ENCODE measurements around the gene SYT17.

- TF ChIP-seq, protein P1, sequence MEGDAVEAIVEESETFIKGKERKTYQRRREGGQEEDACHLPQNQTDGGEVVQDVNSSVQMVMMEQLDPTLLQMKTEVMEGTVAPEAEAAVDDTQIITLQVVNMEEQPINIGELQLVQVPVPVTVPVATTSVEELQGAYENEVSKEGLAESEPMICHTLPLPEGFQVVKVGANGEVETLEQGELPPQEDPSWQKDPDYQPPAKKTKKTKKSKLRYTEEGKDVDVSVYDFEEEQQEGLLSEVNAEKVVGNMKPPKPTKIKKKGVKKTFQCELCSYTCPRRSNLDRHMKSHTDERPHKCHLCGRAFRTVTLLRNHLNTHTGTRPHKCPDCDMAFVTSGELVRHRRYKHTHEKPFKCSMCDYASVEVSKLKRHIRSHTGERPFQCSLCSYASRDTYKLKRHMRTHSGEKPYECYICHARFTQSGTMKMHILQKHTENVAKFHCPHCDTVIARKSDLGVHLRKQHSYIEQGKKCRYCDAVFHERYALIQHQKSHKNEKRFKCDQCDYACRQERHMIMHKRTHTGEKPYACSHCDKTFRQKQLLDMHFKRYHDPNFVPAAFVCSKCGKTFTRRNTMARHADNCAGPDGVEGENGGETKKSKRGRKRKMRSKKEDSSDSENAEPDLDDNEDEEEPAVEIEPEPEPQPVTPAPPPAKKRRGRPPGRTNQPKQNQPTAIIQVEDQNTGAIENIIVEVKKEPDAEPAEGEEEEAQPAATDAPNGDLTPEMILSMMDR (IDR thresholded peaks at IDR 0.05): no peak
- no peak for TF ChIP-seq POLR2A (IDR thresholded peaks at IDR 0.05)
Observed at GRCh38 chr16:19231881-19232280, 63.8 kb downstream of the SYT17 start.

Measured in Peyer's patch (tissue), 4 donors.